H54 (cell line): ENCODE results near the gene KIAA0040.

Experiments
- DNase-seq: peaks from one replicate; pipeline ENCODE4 v3.0.0; 2011; ENCODE audit warnings: low spot score, mixed read lengths; ENCODE audit not compliant: insufficient read length
- FAIRE-seq: peaks from 3 replicates; lab custom pipeline; 2011; peaks lifted over from hg19 to GRCh38; lab: Jason Lieb, UNC
- POLR2A ChIP-seq: IDR thresholded peaks from 2 replicates; pipeline ENCODE4 v1.6.1; 2011; ENCODE audit warnings: low read depth, mild to moderate bottlenecking, low read length

Gene KIAA0040

GRCh38 chr1:175188936-175189335, 3.6 kb downstream of the KIAA0040 start:
- DNase-seq, result no peak
- no peak for TF ChIP-seq POLR2A
- no peak for FAIRE-seq

- no peak for TF ChIP-seq POLR2A
- FAIRE-seq (no peak), DNase-seq (no peak)
These were observed 6.0 kb downstream of the KIAA0040 start for GRCh38 chr1:175186433-175187160.

- FAIRE-seq (no peak), DNase-seq (no peak)
- no peak for TF ChIP-seq POLR2A
These were observed 6.7 kb downstream of the KIAA0040 start for GRCh38 chr1:175185903-175186302.

- no peak for FAIRE-seq
- TF ChIP-seq POLR2A, result no peak
- no peak for DNase-seq
These were observed 9.0 kb downstream of the KIAA0040 start for GRCh38 chr1:175183586-175183985.

GRCh38 chr1:175182201-175182746, 10.3 kb downstream of the KIAA0040 start:
- FAIRE-seq (no peak), DNase-seq (no peak)
- no peak for TF ChIP-seq POLR2A

GRCh38 chr1:175179837-175180590, 12.6 kb downstream of the KIAA0040 start:
- DNase-seq (no peak), FAIRE-seq (no peak)
- TF ChIP-seq POLR2A, result no peak

GRCh38 chr1:175178456-175178855, 14.1 kb downstream of the KIAA0040 start:
- DNase-seq, result no peak

GRCh38 chr1:175178056-175178455, 14.5 kb downstream of the KIAA0040 start:
- TF ChIP-seq POLR2A, result no peak
- no peak for DNase-seq
- no peak for FAIRE-seq

More at GRCh38 chr1:175178456-175178855, 14.1 kb downstream of the KIAA0040 start:
- no peak for TF ChIP-seq POLR2A
- FAIRE-seq, result no peak

GRCh38 chr1:175176246-175176645, 16.3 kb downstream of the KIAA0040 start:
- DNase-seq, result no peak
- no peak for FAIRE-seq

GRCh38 chr1:175174309-175175102, 18.1 kb downstream of the KIAA0040 start:
- TF ChIP-seq POLR2A, result no peak
- FAIRE-seq, result no peak
- no peak for DNase-seq

More at GRCh38 chr1:175176246-175176645, 16.3 kb downstream of the KIAA0040 start:
- TF ChIP-seq POLR2A, result no peak

- FAIRE-seq (no peak), DNase-seq (no peak)
- TF ChIP-seq POLR2A, result no peak
These were observed 19.0 kb downstream of the KIAA0040 start for GRCh38 chr1:175173531-175173930.

GRCh38 chr1:175172503-175172902, 20.1 kb downstream of the KIAA0040 start:
- DNase-seq, result no peak
- no peak for TF ChIP-seq POLR2A
- no peak for FAIRE-seq

GRCh38 chr1:175171036-175171913, 21.3 kb downstream of the KIAA0040 start:
- DNase-seq, result no peak
- FAIRE-seq, result no peak
- TF ChIP-seq POLR2A, result no peak
